HG03159 (cell line): ENCODE measurements around the gene SAP30.

Experiments
- ATAC-seq: cut with Tn5 transposase; IDR thresholded peaks from one replicate; pipeline ENCODE4 v1.9.1; 2021; ENCODE audit warnings: mild to moderate bottlenecking, moderate library complexity; ENCODE audit not compliant: unreplicated experiment

The SAP30 gene

GRCh38 chr4:173370477-173371291 lies at the start of gene SAP30:
Gene SAP30, plus strand, starts transcription at chr4:173370954. Its CDS starts 229 bp downstream, at chr4:173371183.
- ATAC-seq = peak; percentile 70

- no peak for ATAC-seq
These were observed 45.6 kb upstream of the SAP30 start for GRCh38 chr4:173325007-173325736.

GRCh38 chr4:173328236-173328901 lies 42.4 kb upstream of the SAP30 start:
- no peak for ATAC-seq

GRCh38 chr4:173330590-173330989 lies 40.2 kb upstream of the SAP30 start:
- ATAC-seq = no peak

- no peak for ATAC-seq
These were observed 38.7 kb upstream of the SAP30 start for GRCh38 chr4:173332021-173332487.

- no peak for ATAC-seq
These were observed 37.6 kb upstream of the SAP30 start for GRCh38 chr4:173332963-173333657.

GRCh38 chr4:173333658-173334084 lies 37.1 kb upstream of the SAP30 start:
- peak; percentile 1 for ATAC-seq

- ATAC-seq = peak; percentile 94
These were observed 36.5 kb upstream of the SAP30 start, which contains the start of gene HMGB2 for GRCh38 chr4:173334085-173334890. Gene HMGB2, minus strand, starts transcription at chr4:173334358. Its CDS starts 709 bp downstream, at chr4:173333649.

- ATAC-seq = peak; percentile 11
These were observed 35.6 kb upstream of the SAP30 start for GRCh38 chr4:173334891-173335752.

- no peak for ATAC-seq
These were observed 33.3 kb upstream of the SAP30 start for GRCh38 chr4:173337463-173337862.

GRCh38 chr4:173343832-173344397 lies 26.8 kb upstream of the SAP30 start:
- ATAC-seq = no peak

- peak; percentile 73 for ATAC-seq
These were observed 25.1 kb upstream of the SAP30 start for GRCh38 chr4:173345648-173346047.

- ATAC-seq = no peak
These were observed 24.7 kb upstream of the SAP30 start for GRCh38 chr4:173346074-173346473.

- ATAC-seq = no peak
These were observed 23.3 kb upstream of the SAP30 start for GRCh38 chr4:173347467-173347866.

- no peak for ATAC-seq
These were observed 12.8 kb upstream of the SAP30 start for GRCh38 chr4:173357939-173358338.

- no peak for ATAC-seq
These were observed 10.1 kb upstream of the SAP30 start for GRCh38 chr4:173360587-173361221.

GRCh38 chr4:173362666-173363065 lies 8.1 kb upstream of the SAP30 start:
- ATAC-seq = no peak

GRCh38 chr4:173365359-173365996 lies 5.3 kb upstream of the SAP30 start:
- ATAC-seq = no peak
